NCI-H2196 (cell line): ENCODE results near the gene CEP19.
A peak's percentile ranks its signal among the peaks of the same experiment; 100 is the strongest.

ENCODE experiments used
- DNase-seq: peaks from one replicate; lab custom pipeline; 2025; ENCODE audit not compliant: unreplicated experiment; lab: John Stamatoyannopoulos, UW

Gene CEP19

DNA sequence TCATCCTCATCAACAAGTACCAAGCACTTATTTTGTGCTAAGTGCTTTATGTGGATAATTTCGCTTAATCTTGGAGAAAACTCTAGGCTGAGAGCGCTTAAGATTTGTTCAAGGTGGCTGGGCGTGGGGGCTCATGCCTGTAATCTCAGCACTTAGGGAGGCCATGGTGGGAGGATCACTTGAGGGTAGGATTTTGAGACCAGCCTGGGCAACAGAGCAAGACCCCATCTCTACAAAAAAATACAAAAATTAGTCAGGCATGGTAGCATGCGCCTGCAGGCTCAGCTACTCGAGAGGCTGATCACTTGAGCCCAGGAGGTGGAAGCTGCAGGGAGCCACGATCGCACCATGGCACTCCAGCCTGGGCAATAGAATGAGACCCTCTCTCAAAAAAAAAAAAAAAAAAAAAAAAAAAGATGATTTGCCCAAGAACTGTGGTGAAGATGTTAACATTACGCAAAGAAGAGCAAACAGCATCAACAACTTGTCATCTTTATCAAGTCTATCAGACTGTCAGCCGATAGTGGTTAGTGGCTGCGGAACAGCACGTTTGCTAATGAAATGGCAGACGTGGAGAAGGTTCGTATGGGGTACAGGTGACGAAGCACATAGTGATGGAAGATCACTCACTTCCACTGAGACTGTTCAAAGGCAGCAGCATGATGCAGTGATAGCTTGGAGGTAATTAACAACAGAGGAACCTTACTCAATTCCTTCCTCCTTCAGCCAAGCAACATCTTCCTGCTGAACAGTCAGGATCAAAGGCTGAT, 44.8 kb downstream of the CEP19 start:
- DNase-seq, result no peak

DNA sequence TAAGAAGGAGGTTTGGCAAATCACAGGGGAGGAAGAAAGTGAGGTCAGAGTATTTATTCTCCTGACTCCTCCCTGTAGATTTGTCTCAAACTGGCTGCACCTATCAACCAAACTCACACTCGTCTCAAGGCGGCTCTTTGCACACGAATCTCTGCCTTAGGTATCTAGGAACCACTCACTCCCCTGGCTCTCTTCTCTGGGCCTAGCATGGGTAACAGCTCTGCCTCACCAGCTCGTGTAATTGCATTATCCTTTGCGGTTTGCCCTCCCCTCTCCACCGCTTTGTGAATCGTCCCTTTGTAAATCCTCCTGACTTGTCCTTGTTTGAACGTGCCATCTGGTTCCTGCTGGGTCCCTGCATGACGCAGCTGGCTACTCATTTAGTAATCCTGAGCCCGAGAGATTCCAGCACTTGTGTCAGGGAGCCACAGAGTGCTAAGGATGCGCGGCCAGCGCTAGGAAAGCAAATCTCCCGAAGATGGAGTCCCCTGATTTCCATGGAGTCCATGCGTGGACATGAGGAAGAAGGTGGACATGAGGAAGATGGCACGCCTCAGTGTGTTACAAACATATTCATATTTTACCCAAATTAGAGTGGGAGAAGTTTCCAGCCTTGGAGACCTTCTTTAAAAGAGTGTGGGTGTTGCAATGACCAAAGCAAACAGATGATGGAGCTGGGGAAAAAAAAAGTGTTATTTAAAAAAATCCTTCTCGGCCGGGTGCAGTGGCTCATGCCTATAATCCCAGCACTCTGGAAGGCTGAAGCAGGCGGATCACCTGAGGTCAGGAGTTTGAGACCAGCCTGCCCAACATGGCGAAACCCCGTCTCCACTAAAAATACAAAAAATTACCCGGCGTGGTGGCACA, 45.8 kb downstream of the CEP19 start:
- peak; percentile 87 for DNase-seq

DNA sequence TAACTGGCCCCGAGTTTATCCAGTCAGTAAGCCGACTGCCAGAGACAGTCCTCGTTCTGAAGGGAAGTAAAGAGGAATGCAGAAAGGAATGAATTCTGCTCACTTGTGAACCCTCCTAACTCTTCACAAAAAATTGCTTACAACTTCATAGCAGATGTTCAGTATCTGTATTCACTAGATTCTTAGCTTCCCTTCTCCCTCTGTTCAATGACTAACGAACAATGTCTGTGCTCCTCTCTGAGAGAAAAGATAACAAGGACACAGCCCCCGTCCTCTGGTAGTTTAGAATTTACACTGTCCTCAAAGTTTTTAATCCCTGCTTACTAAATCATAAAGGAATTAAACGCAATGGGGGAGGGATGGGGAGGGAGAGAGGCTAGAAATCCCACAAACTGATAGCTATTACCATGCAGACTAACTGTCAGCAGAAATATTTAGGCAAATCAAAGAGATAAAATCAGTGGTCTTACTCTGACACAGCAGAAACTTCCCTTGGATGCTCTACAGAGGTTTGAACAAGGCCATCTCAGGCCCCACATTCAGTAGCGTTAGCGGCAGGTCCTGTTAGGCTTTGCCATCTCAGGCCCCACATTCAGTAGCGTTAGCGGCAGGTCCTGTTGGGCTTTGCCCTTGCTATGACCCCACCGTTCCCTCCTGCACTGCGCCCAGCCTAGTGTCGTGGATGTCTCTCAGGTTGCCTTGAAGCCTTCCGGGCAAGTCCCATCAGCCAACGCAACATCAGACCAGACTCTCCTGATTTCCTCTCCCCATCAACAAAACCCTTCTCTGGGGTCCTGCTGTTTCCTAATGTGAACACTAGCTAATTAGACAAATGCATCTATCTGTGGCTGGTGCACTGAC, 49.1 kb downstream of the CEP19 start:
- no peak for DNase-seq

DNA sequence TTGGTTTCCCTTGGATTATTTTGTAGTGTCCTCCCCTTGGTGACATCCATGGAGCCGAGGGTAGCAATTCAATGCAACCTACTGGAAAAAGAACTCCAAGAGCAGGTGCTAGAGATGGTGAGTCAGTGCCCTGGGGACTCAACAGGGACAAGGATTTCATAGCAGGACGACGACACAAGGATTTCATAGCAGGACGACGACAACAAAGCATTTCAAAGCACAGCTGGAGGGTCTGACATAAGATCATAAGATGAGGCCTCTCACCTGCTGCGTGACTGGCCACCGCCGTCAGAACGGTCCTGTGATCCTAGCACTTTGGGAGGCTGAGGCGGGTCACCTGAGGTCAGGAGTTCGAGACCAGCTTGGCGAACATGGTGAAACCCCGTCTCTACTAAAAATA, 50.0 kb downstream of the CEP19 start:
- DNase-seq, result peak; percentile 40

DNA sequence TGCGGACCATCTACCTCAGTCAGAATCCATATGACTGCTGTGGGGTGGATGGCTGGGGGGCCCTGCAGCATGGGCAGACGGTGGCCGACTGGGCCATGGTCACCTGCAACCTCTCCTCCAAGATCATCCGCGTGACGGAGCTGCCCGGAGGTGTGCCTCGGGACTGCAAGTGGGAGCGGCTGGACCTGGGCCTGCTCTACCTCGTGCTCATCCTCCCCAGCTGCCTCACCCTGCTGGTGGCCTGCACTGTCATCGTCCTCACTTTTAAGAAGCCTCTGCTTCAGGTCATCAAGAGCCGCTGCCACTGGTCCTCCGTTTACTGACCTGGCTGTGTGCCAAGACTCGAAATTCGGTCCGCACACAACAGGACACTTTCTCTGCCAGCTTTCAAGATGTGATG, 50.6 kb downstream of the CEP19 start:
- DNase-seq, result peak; percentile 61

DNA sequence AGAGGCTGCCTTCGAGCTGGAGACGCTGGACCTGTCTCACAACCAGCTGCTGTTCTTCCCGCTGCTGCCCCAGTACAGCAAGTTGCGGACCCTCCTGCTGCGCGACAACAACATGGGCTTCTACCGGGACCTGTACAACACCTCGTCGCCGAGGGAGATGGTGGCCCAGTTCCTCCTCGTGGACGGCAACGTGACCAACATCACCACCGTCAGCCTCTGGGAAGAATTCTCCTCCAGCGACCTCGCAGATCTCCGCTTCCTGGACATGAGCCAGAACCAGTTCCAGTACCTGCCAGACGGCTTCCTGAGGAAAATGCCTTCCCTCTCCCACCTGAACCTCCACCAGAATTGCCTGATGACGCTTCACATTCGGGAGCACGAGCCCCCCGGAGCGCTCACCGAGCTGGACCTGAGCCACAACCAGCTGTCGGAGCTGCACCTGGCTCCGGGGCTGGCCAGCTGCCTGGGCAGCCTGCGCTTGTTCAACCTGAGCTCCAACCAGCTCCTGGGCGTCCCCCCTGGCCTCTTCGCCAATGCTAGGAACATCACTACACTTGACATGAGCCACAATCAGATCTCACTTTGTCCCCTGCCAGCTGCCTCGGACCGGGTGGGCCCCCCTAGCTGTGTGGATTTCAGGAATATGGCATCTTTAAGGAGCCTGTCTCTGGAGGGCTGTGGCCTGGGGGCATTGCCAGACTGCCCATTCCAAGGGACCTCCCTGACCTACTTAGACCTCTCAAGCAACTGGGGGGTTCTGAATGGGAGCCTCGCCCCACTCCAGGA, 51.5 kb downstream of the CEP19 start:
- DNase-seq, result peak; percentile 95

DNA sequence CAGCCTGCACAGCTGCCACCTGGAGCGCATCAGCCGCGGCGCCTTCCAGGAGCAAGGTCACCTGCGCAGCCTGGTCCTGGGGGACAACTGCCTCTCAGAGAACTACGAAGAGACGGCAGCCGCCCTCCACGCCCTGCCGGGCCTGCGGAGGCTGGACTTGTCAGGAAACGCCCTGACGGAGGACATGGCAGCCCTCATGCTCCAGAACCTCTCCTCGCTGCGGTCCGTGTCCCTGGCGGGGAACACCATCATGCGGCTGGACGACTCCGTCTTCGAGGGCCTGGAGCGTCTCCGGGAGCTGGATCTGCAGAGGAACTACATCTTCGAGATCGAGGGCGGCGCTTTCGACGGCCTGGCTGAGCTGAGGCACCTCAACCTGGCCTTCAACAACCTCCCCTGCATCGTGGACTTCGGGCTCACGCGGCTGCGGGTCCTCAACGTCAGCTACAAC, 52.1 kb downstream of the CEP19 start:
- DNase-seq, result no peak
